ENCODE results near the gene SBK1.

DNA sequence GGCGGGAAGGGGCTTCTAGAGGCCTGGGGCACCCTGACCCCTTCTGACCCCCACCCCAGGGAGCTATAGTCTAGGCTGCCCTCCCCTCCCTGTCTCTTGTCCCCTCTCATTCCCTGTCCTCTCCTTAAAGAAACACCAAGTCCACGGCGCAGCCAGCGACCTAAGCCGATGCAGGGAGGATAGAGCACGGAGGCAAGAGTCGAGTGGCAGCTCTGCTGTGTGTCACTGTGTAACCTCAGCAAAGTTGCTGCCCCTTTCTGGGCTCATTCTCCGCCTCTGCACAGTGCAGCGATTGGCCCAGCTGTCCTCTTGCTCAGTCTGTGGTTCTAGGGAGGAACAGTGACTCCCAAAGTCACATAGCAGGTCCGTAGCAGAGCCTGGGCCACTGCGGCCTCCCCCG is 36.5 kb upstream of the SBK1 start:
- no peak for TF ChIP-seq CTCF (conservative IDR thresholded peaks at IDR 0.05; ENCODE audit: low read length)
- TF ChIP-seq EZH2phosphoT487 (IDR thresholded peaks at IDR 0.05; ENCODE audit: borderline replicate concordance, low read depth, low read length) = no peak

Data from OCI-LY7 (cell line).